NAMALWA (cell line): ENCODE data around the gene SUGP1.

Experiments used
- DNase-seq: peaks from one replicate; pipeline ENCODE4 v3.0.0-alpha.2; 2015; ENCODE audit warnings: low spot score

SUGP1 gene

GRCh38 chr19:19296953-19297689, 23.2 kb downstream of the SUGP1 start:
- no peak for DNase-seq

DNA sequence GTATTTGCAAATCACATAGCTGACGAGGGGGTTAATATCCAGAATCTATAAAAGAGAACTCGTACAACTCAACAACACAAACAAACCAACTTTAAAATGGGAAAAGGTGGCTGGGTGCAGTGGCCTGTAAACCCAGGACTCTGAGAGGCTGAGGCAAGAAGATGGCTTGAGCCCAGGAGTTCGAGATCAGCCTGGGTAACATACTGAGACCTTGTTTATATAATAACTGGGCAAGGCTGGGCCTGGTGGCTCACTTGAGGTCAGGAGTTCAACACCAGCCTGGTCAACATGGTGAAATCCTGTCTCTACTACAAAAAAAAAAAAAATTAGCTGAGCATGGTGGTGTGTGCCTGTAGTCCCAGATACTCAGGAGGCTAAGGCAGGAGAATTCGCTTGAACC, 25.4 kb downstream of the SUGP1 start:
- DNase-seq: no peak

GRCh38 chr19:19292607-19293006, 27.7 kb downstream of the SUGP1 start:
- no peak for DNase-seq

- no peak for DNase-seq
Measured at GRCh38 chr19:19285686-19286085, 34.6 kb downstream of the SUGP1 start.

- no peak for DNase-seq
Measured at GRCh38 chr19:19280561-19280960, 39.7 kb downstream of the SUGP1 start.

DNA sequence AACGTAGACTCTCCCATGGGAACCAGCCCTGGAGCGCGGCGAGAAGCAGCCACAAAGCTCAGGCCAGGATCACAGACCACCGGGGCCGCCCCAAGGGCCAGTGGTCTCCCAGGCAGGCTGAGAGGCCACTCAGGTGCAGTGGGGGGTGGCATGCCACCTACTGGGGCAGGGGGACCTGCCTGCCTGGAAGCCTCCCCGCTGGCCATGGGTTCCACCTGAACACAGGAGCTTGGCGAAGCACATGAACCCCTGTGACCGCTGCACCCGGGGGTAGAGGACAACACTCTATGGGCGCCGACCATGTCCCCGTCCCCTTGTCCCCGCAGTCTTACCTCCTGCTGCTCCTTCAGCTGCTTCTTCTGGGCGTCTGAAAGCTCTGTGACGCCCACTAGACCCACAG, 40.5 kb downstream of the SUGP1 start:
- no peak for DNase-seq

- no peak for DNase-seq
Measured at GRCh38 chr19:19279062-19279612, 41.2 kb downstream of the SUGP1 start.

DNA sequence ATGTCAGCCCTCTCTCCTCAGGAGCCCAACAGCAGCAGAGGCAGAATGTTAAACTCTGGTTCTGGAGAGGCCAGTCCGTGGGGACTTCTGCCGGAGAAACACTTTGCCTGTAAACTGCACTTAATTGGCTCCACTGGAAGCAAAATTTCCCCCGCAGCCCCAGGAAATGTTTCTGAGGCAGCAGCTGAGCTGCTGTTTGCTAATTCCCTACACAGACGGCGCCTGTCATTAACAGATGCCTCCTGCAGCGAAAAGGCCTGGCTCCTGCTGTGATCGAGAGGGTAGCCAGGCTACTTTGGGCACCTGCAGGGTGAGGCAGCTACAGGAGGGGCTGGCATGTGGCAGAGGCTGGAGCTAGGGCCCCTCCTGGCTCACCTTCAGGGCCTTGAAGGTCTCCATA, 42.0 kb downstream of the SUGP1 start:
- no peak for DNase-seq

DNA sequence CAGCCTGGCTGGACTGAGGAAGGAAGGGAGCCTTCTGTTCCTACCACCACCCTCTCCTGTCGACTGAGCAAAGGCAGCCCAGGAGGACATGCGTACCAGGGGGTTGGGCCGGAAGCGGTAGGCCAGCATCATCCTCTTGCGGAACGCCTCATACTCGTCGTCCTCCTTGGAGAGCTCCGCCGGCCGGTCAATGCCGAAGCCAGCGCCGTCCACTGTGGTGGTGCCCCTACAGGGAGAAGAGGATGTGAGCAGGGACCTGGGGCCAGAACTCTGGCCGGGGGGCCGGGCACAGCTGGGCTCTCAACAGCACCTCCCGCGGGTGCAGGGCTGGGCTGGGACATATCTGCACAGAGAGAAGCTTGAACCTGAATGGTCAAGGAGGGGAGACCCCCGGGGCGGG, 43.5 kb downstream of the SUGP1 start:
- DNase-seq: no peak

DNA sequence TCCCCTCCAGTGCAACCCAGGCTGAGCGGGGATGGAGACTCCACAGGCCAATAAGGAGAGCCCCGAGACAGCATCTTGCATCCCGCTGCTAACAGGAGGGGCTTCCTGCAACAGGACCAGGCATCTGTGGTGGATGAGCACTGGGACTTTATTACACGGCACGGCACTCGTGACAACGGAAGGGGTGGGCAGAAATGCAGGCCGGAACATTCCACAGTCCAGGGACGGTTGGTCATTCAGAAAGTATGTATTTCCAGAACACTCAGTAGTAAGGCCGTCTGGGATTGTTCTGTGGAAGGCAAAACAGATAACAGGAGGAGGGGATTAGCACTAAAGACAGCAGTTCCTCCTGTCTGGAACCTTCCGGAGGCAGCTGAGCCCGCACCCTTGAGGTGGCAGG, 43.9 kb downstream of the SUGP1 start:
- no peak for DNase-seq

DNA sequence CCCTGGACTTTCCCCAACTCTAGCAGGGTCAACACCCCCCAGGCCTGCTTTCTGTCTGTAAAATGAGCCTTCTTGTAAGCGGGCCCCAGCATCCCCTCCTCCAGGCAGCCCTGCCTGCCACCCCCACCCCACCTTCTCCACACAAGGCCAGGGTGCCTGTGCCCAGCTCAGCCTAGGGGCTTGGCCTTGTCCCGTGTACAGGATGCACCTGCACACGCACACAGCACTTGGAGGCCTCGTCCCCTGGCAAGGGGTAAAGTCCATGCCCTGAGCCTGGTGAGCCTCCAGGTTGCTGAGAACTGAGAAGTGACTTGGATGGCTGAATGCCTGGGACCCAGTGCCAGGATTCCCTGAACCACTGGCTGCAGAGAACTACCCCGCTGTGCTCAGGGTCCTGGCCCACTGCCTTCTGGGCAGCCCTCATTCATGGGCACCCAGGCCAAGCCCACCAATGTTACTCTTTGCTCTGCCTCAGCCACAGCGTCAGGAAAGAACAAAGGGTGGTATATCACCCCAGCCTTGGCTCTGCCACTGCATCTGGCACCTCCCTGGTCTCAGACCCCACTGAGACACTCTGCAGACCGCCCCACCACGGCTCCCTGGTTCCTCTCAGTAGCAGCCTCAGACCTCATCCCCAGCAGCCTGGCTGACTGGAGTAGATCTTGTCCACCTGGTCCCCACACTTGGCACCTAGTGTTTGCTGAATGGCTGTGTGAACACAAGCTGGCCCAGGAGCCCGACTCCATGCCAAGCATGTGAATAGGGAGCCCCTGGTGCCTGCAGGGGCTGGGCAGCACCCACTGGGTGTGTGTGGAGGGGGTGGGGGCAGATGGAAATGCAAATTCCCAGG, 45.4 kb downstream of the SUGP1 start:
- DNase-seq: no peak

DNA sequence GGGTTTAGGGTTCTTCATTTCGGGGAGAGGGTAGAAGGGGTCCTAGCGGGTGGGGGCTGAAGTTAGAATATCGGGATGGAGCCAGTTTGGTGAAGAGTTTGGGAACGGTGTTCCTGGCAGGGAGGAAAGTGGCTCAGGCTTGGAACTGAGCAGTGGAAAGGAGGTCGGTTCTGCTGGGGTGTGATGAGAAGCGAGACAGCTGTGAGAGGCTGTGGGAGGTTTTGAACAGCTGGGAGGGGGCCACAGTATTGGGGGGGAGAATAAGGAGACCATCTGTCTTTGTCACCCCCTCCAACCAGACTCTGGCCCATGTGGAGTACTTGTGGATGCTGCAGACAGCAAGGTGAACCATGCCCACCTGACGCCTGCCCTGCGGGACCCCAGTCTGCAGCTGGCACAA, 46.2 kb downstream of the SUGP1 start:
- DNase-seq: no peak

DNA sequence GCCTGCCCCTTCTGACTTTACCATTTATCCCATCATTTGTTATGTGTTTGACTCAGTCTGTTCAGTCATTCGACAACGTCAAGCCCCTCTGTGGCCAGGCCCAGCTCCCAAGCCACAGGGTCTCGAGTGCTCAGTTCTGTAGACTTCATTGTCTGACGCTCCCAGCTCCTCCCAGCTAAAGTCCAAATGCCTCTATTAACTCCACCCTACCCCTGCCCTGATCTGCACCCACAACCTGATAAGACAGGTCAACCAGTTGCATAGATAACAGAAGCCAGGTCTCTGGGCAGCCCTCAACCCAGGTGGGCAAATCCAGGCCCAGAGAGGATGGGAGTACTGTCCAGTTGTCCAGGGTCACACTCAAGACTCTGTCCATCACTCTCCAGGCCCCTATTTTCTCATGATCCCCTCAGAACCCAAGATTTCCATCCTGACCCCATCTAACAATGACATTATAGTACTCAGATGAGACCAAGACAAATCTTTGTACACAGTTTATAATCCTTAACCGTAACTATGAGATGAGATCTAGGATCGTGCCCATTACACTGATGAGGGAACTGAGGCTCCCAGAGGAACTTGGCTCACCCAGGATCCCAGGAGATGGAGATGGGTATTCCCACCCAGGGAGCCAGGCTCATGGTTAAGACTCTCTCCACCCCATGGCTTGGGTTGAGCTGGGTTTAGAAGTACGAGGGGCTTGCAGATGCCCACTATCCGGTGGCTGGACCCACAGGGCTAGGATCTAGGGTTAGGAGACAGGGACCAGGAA, 48.3 kb downstream of the SUGP1 start:
- DNase-seq: no peak

DNA sequence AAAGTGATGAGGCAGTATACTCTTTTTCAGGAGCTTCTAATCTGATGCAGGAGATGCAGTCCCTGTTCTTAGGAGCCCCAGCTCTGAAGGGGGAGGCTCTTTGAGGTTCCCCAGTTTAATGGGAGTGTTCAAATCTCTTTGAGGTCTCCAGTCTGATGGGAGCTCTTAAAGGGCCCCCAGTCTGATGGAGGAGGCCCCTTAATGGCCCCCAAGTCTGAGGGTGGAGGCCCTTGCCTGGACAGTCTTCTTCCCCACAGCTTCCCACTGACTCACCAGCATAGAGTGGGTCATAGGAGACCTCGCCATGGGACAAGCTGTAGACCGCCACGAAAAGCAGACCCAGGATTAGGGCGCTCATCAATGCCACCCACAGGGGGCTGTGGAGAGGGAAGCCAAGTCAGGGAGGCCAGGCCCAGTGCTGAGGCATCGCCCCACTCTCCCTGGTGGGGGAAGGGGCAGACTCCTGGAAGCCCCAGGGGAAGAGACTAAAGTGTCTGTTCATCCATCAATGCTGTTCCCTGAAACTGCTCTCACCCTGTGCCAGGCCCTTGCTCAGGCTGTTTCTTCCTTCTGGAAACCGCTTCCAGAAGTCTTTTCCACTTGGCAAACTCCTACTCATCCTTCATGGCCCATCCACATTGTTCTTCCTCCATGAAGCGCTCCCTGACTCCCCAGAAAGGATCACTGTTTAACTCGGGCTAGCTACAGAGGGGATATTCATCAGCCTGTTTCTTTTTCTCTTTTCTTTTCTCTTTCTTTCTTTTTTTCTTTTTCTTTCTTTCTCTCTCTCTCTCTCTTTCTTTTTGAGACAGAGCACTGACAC, 49.3 kb downstream of the SUGP1 start:
- DNase-seq: no peak

DNA sequence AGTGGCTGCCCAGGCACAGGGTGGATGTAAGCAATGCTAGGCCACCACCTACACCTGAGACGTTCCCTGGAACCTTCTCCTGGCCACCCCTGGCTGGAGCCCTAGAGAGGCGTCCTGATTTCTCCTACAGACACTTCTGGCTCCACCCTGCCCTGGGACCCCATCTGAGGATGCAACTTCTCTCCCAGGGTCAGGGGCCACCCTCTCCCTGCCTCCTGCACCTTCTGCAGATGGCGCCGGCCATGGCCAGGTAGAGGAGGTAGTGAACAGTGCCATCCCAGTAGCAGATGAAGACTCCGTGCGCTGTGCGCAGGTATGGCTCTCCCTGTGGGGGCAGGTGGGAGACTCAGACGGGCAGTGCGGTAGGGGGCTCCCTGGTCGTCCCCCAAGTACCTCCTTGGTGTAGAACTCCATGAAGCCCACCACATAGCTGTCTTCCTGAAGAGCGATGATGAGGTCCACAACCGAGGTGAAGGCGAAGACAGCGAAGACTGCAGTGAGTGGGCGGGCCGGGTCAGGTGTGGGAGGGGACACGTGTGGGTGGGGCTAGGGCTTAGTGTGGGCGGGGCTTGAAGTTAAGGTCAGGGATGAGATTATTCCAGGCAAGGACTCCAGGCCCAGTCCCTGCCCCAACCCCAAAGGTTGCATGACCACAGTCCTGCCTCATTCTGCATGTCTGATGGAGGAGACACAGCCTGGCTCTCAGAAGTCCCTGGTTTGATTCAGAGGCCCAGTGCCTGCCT, 50.2 kb downstream of the SUGP1 start:
- no peak for DNase-seq

DNA sequence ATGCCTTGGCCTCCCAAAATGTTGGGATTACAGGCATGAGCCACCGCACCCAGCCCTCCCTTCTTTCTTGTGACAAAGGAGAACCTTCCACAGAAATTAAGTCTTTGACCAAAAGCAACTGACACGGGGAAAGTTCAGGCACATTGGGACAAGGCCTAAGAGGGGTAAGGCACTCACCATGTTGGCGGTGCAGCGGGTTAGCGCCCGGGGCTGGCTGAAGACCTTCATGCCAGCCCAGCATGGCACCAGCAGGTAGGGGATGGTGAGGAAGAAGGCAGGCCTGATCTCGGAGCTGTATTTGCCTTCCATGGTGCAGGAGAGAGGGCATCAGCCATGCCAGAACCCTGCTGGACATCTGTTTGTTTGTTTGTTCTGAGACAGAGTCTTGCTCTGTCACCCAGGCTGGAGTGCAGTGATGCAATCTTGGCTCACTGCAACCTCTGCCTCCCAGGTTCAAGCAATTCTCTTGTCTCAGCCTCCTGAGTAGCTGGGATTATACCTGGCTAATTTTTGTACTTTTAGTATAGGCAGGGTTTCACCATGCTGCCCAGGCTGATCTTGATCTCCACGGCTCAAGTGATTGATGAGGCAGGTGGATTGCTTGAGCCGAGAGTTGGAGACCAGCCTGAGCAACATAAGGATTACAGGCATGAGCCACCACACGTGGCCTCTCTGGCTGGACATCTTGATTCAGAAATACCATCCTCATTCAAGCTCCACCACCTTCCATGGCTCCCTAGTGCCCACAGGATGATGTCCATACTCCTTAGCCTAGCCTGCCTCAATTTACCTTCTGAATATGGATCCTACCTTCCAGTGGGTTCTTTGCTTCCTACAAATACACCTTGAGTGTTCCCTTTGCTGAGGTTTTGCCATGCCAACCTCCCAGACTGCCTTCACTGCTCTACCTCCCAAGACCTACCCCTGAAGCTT, 51.6 kb downstream of the SUGP1 start:
- DNase-seq: no peak

DNA sequence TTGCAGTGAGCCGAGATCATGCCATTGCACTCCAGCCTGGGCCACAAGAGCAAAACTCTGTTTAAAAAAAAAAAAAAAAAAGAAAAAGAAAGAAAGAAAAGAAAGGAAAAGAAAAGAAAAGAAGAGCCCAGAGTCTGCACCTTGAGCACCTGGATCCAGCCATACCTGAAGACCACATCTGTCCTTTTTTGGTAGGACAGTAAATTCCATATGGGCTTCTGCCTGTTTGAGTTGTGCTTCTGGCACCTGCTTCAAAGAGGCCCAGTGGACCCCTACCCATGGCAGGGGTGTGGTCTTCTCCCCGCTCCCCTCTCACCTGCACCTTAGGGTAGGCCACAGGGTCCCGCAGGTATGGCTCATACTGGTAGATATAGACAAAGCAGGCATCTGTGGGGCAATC, 53.0 kb downstream of the SUGP1 start:
- DNase-seq: no peak

- DNase-seq: no peak
Measured at GRCh38 chr19:19263886-19264487, 56.3 kb downstream of the SUGP1 start.
